IMR-90 (cell line): Measurements from ENCODE around the gene ATP2A3. TPM values are rescaled to one million over a fixed set of nuclear protein-coding genes. Genes with fewer than 3 reads are reported as not detected.

Experiments
- ATAC-seq: fragments of 200-7000 bp; cut with Tn5 transposase; 2 replicates; pipeline ENCODE4 v1.9.1; 2020; ENCODE audit warnings: low read depth, mild to moderate bottlenecking, moderate library complexity
- BruUV-seq: library from RNA; stranded (reverse); fragments of 400-500 nt; replicated peaks from 2 replicates; lab custom pipeline; 2021; lab: Mats Ljungman, UMichigan
- CTCF ChIA-PET: fragments of 300-600 bp; formaldehyde crosslinking; extraction: SDS; loops from one replicate; lab custom pipeline; 2021; ENCODE audit warnings: antibody characterized with exemption; lab: Yijun Ruan, JAX
- POLR2A ChIA-PET: fragments of 300-600 bp; sonication (Branson Sonifier 250); formaldehyde crosslinking; loops from one replicate; lab custom pipeline; 2022; ENCODE audit warnings: antibody characterized with exemption; ENCODE audit not compliant: unreplicated experiment; lab: Charles Lee
- DNase-seq: peaks from one replicate; pipeline ENCODE4 v3.0.0; 2013
- H2AFZ ChIP-seq: replicated peaks from 2 replicates; pipeline ENCODE3; 2013; ENCODE audit warnings: low read length, mild to moderate bottlenecking; ENCODE audit not compliant: poor library complexity
- H2AK5ac ChIP-seq: 2 replicates; pipeline ENCODE4 v1.6.1; 2013; ENCODE audit warnings: low read depth, low read length, inconsistent platforms
- H2AK9ac ChIP-seq: replicated peaks from 2 replicates; pipeline ENCODE3; 2013; ENCODE audit warnings: mild to moderate bottlenecking, low read depth, low read length, moderate library complexity; ENCODE audit not compliant: poor library complexity
- H2BK120ac ChIP-seq: 2 replicates; pipeline ENCODE4 v1.6.1; 2013; ENCODE audit warnings: low read depth, low read length, inconsistent platforms
- H2BK15ac ChIP-seq: 3 replicates; pipeline ENCODE4 v1.6.1; 2013; ENCODE audit warnings: low read depth, low read length, inconsistent platforms
- H2BK20ac ChIP-seq: 2 replicates; pipeline ENCODE4 v1.6.1; 2013; ENCODE audit warnings: low read depth, mild to moderate bottlenecking, inconsistent platforms, low read length, moderate library complexity
- H2BK5ac ChIP-seq: 2 replicates; pipeline ENCODE4 v1.6.1; 2013; ENCODE audit warnings: mild to moderate bottlenecking, low read depth, low read length, inconsistent platforms; ENCODE audit not compliant: poor library complexity, severe bottlenecking
- H3K14ac ChIP-seq: replicated peaks from 2 replicates; pipeline ENCODE4 v1.6.1; 2013; ENCODE audit warnings: low read depth, low read length, inconsistent platforms
- H3K18ac ChIP-seq: 2 replicates; pipeline ENCODE4 v1.6.1; 2013; ENCODE audit warnings: low read depth, low read length, control low read depth
- H3K23ac ChIP-seq: 2 replicates; pipeline ENCODE4 v1.6.1; 2013; ENCODE audit warnings: low read depth, low read length, inconsistent platforms
- H3K27ac ChIP-seq: 2 replicates; pipeline ENCODE4 v1.5.1; 2013; ENCODE audit warnings: mild to moderate bottlenecking, control low read depth, low read length; ENCODE audit not compliant: insufficient read depth
- H3K27me3 ChIP-seq: 2 replicates; pipeline ENCODE4 v1.6.1; 2013; ENCODE audit warnings: low read length; ENCODE audit not compliant: control insufficient read depth, insufficient read depth
- H3K36me3 ChIP-seq: 2 replicates; pipeline ENCODE4 v1.6.1; 2013; ENCODE audit warnings: low read length, mixed read lengths; ENCODE audit not compliant: control insufficient read depth, insufficient read depth
- H3K4ac ChIP-seq: 2 replicates; pipeline ENCODE4 v1.6.1; 2013; ENCODE audit warnings: low read depth, low read length, inconsistent platforms
- H3K4me1 ChIP-seq: 2 replicates; pipeline ENCODE4 v1.6.1; 2013; ENCODE audit warnings: low read length, mixed read lengths; ENCODE audit not compliant: control insufficient read depth, insufficient read depth
- H3K4me2 ChIP-seq: 2 replicates; pipeline ENCODE4 v1.6.1; 2013; ENCODE audit warnings: low read depth, mild to moderate bottlenecking, control low read depth, low read length, moderate library complexity
- H3K4me3 ChIP-seq: 2 replicates; pipeline ENCODE4 v1.5.1; 2013; ENCODE audit warnings: low read depth, mild to moderate bottlenecking, control low read depth, low read length, moderate library complexity; ENCODE audit not compliant: insufficient read depth
- H3K56ac ChIP-seq: 2 replicates; pipeline ENCODE4 v1.6.1; 2013; ENCODE audit warnings: low read length, inconsistent platforms; ENCODE audit not compliant: insufficient read depth; ENCODE audit errors: extremely low read depth
- H3K79me1 ChIP-seq, 2 experiments: 2 replicates each; pipeline ENCODE4 v1.6.1; 2013; ENCODE audit warnings: low read length in 2 of 2, inconsistent platforms in 1 of 2, low read depth in 1 of 2
- H3K9ac ChIP-seq: 2 replicates; pipeline ENCODE4 v1.6.1; 2013; ENCODE audit warnings: low read depth, low read length, control low read depth
- H3K9me1 ChIP-seq: 2 replicates; pipeline ENCODE4 v1.6.1; 2013; ENCODE audit warnings: low read length, inconsistent platforms; ENCODE audit not compliant: insufficient read depth
- H3K9me3 ChIP-seq: 2 replicates; pipeline ENCODE4 v1.6.1; 2013; ENCODE audit warnings: low read length; ENCODE audit not compliant: control insufficient read depth, insufficient read depth
- H4K20me1 ChIP-seq: 2 replicates; pipeline ENCODE4 v1.6.1; 2013; ENCODE audit warnings: low read length, inconsistent platforms; ENCODE audit not compliant: insufficient read depth
- H4K5ac ChIP-seq: 2 replicates; pipeline ENCODE4 v1.6.1; 2013; ENCODE audit warnings: mild to moderate bottlenecking, low read depth, low read length, control low read depth
- H4K8ac ChIP-seq, 2 experiments: 2 replicates each; pipeline ENCODE4 v1.6.1; 2013; ENCODE audit warnings: low read depth in 2 of 2, low read length in 2 of 2, control low read depth in 1 of 2, inconsistent platforms in 1 of 2
- H4K91ac ChIP-seq: 2 replicates; pipeline ENCODE4 v1.6.1; 2013; ENCODE audit warnings: low read depth, low read length, inconsistent platforms; ENCODE audit not compliant: insufficient read depth
- BHLHE40 ChIP-seq: fragments of 150-350 bp; IDR thresholded peaks from 2 replicates; pipeline ENCODE4 v1.6.1; 2016; ENCODE audit warnings: mild to moderate bottlenecking, low read depth, low read length
- CEBPB ChIP-seq: IDR thresholded peaks from 2 replicates; pipeline ENCODE4 v1.6.1; 2012; ENCODE audit warnings: low read depth, low read length, improper control_type of control experiment
- CHD1 ChIP-seq: IDR thresholded peaks from 2 replicates; pipeline ENCODE4 v1.6.1; 2012; ENCODE audit warnings: low read depth, low read length, improper control_type of control experiment
- FOS ChIP-seq: fragments of 150-350 bp; IDR thresholded peaks from 2 replicates; pipeline ENCODE4 v1.6.1; 2016; ENCODE audit warnings: low read depth, low read length
- MAFK ChIP-seq: IDR thresholded peaks from 2 replicates; pipeline ENCODE4 v1.6.1; 2012; ENCODE audit warnings: low read depth, low read length, improper control_type of control experiment
- MAZ ChIP-seq: IDR thresholded peaks from 2 replicates; pipeline ENCODE4 v1.6.1; 2012; ENCODE audit warnings: low read depth, mild to moderate bottlenecking, low read length, improper control_type of control experiment, moderate library complexity, borderline replicate concordance
- MXI1 ChIP-seq: IDR thresholded peaks from 2 replicates; pipeline ENCODE4 v1.6.1; 2012; ENCODE audit warnings: low read depth, mild to moderate bottlenecking, low read length, moderate library complexity, borderline replicate concordance
- NFE2L2 ChIP-seq: fragments of 150-350 bp; IDR thresholded peaks from 2 replicates; pipeline ENCODE4 v1.6.1; 2016; ENCODE audit warnings: low read depth, mild to moderate bottlenecking, low read length
- POLR2A ChIP-seq: IDR thresholded peaks from 2 replicates; pipeline ENCODE4 v1.6.1; 2012; ENCODE audit warnings: mild to moderate bottlenecking, low read depth, low read length
- RAD21 ChIP-seq: IDR thresholded peaks from 2 replicates; pipeline ENCODE4 v1.6.1; 2012; ENCODE audit warnings: low read length, improper control_type of control experiment
- RCOR1 ChIP-seq: IDR thresholded peaks from 2 replicates; pipeline ENCODE4 v1.6.1; 2012; ENCODE audit warnings: mild to moderate bottlenecking, low read length, improper control_type of control experiment; ENCODE audit not compliant: insufficient replicate concordance
- RFX5 ChIP-seq: IDR thresholded peaks from 2 replicates; pipeline ENCODE4 v1.8.0; 2012; ENCODE audit warnings: low read depth, mild to moderate bottlenecking, low read length, moderate library complexity
- SMC3 ChIP-seq: fragments of 150-350 bp; IDR thresholded peaks from 2 replicates; pipeline ENCODE4 v1.6.1; 2016; ENCODE audit warnings: low read depth, mild to moderate bottlenecking, antibody characterized with exemption, low read length, moderate library complexity
- WGBS, 2 experiments: methylation state at CpG; one replicate each; pipeline versions ENCODE4 v1.1.5 to v1.1.7; 2013; ENCODE audit warnings: missing lambda C conversion rate in 2 of 2; ENCODE audit not compliant: insufficient read length in 1 of 2; ENCODE audit errors: extremely low coverage in 2 of 2; 5-methylcytosine and 5-hydroxymethylcytosine counted together
- dilution Hi-C: fragments of 300-500 bp; cut with HindIII; formaldehyde crosslinking; loops from one replicate; pipeline ENCODE4 v1.14.3; 2018; ENCODE audit warnings: low sequenced_read_pairs; ENCODE audit not compliant: unreplicated experiment
- in situ Hi-C: fragments of 300-500 bp; cut with MboI; formaldehyde crosslinking; loops from 3 replicates; pipeline ENCODE4 v1.14.3; 2019; ENCODE audit warnings: low sequenced_read_pairs, inconsistent platforms, mixed read lengths
- intact Hi-C: fragments of 100-400 bp; cut with micrococcal nuclease; formaldehyde crosslinking; loops from 2 replicates; pipeline ENCODE4 v1.10.0; 2022
- polyA plus RNA-seq, 3 experiments: library from polyadenylated mRNA; depleted of rRNA; stranded (reverse); fragments of >200 nt; gene quantifications; 2 replicates each; pipeline ENCODE4 v1.2.3, GENCODE V29; 2012; ENCODE audit warnings: low replicate concordance in 1 of 3
- total RNA-seq: library from RNA; depleted of rRNA; stranded (reverse); fragments of >200 nt; gene quantifications from 2 replicates; pipeline ENCODE4 v1.2.3, GENCODE V29; 2012
- TF ChIP-seq, protein P1 (sequence below): conservative IDR thresholded peaks from 2 replicates; pipeline ENCODE4 v1.5.1; 2012; ENCODE audit warnings: mild to moderate bottlenecking, low read depth, low read length, improper control_type of control experiment
- TF ChIP-seq, protein P2 (sequence below): fragments of 150-350 bp; IDR thresholded peaks from 2 replicates; pipeline ENCODE4 v1.6.1; 2016; ENCODE audit warnings: low read depth, mild to moderate bottlenecking, low read length, moderate library complexity, borderline replicate concordance
- TF ChIP-seq, protein P3 (sequence below): fragments of 150-350 bp; IDR thresholded peaks from 2 replicates; pipeline ENCODE4 v1.6.1; 2017; ENCODE audit warnings: mild to moderate bottlenecking, antibody characterized with exemption, low read length, low read depth

ATP2A3 gene
- total and polyA plus RNA-seq, 2 of the 4 experiments (the other 2 are of a cell fraction) = 0.18 to 0.63 TPM

DNA sequence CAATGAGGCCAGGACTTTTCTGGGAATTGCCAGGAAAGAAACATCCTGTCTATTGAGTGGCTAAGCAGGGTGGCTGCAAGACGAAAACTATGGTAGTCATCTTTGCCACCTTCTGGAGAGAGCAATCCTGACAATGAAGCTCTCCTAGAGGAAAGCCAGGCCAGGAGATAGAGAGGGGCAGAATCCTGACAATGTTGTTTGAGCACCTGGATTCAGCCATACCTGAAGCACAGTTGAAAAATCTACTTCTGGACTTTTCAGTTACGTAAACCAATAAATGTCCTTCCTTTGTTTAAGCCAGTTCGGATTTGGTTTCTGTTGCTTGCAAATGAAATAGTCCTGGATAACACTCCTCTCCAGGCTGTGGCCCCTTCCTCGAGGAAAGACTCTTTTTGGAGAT lies 57.4 kb downstream of the ATP2A3 start:
- Histone ChIP-seq H3K9ac (no peak overlapping the region), H4K5ac (no peak overlapping the region), H3K14ac (no peak overlapping the region), H3K9me1 (no peaks in the 10 kb centered on the region), H3K9me3 (no peaks in the 10 kb centered on the region), H2BK5ac (no peak overlapping the region), H4K8ac (no peak overlapping the region), H2BK20ac (no peak overlapping the region), H2BK15ac (no peak overlapping the region), H3K18ac (no peak overlapping the region), H3K27ac (no peak overlapping the region), H3K56ac (no peak overlapping the region), H4K20me1 (0 out of 2 replicates have a peak, but pooled peaks cover 4% of the 10 kb centered on the region), H4K91ac (no peak overlapping the region), H2AK5ac (no peak overlapping the region), H2AK9ac (no peak overlapping the region), H3K4ac (no peak overlapping the region), H3K79me1 (no peaks in the 10 kb centered on the region), H3K4me2 (no peak overlapping the region), H3K4me3 (no peak overlapping the region), H2AFZ (no peak overlapping the region), H3K27me3 (peaks cover 2% of the 10 kb centered on the region; the same call in 1 of the 2 replicates), H3K4me1 (no peaks in the 10 kb centered on the region), H3K36me3 (no peaks in the 10 kb centered on the region), H2BK120ac (no peak overlapping the region), H3K23ac (no peak overlapping the region)
- WGBS, 2 experiments = 100% methylated on average over 3 of the region's 4 CpGs; no CpG with 5 or more reads in 1 of the 2 experiments
- in situ Hi-C loops = no loop called here
- BruUV-seq = no TSS peak
- intact Hi-C loops = no loop called here
- dilution Hi-C loops = no loop called here
- ChIA-PET CTCF (interaction anchor here (0.9 kb wide), 1 partner anchor 17 kb away, joined by 5 read pairs; no protein-coding TSS in a partner anchor), POLR2A (no interaction called here)
- DNase-seq (no peak), ATAC-seq (no peak)
- TF ChIP-seq MXI1 (no peak), NFE2L2 (no peak), SMC3 (no peak), MAZ (no peak), RAD21 (no peak), RCOR1 (no peak), MAFK (no peak), POLR2A (no peak), CEBPB (no peak), CHD1 (no peak), FOS (no peak), RFX5 (no peak), BHLHE40 (no peak)
- TF ChIP-seq, protein P1, sequence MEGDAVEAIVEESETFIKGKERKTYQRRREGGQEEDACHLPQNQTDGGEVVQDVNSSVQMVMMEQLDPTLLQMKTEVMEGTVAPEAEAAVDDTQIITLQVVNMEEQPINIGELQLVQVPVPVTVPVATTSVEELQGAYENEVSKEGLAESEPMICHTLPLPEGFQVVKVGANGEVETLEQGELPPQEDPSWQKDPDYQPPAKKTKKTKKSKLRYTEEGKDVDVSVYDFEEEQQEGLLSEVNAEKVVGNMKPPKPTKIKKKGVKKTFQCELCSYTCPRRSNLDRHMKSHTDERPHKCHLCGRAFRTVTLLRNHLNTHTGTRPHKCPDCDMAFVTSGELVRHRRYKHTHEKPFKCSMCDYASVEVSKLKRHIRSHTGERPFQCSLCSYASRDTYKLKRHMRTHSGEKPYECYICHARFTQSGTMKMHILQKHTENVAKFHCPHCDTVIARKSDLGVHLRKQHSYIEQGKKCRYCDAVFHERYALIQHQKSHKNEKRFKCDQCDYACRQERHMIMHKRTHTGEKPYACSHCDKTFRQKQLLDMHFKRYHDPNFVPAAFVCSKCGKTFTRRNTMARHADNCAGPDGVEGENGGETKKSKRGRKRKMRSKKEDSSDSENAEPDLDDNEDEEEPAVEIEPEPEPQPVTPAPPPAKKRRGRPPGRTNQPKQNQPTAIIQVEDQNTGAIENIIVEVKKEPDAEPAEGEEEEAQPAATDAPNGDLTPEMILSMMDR = no peak
- TF ChIP-seq, protein P2, sequence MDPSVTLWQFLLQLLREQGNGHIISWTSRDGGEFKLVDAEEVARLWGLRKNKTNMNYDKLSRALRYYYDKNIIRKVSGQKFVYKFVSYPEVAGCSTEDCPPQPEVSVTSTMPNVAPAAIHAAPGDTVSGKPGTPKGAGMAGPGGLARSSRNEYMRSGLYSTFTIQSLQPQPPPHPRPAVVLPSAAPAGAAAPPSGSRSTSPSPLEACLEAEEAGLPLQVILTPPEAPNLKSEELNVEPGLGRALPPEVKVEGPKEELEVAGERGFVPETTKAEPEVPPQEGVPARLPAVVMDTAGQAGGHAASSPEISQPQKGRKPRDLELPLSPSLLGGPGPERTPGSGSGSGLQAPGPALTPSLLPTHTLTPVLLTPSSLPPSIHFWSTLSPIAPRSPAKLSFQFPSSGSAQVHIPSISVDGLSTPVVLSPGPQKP = no peak
- TF ChIP-seq, protein P3, sequence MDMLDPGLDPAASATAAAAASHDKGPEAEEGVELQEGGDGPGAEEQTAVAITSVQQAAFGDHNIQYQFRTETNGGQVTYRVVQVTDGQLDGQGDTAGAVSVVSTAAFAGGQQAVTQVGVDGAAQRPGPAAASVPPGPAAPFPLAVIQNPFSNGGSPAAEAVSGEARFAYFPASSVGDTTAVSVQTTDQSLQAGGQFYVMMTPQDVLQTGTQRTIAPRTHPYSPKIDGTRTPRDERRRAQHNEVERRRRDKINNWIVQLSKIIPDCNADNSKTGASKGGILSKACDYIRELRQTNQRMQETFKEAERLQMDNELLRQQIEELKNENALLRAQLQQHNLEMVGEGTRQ = no peak
